Left colon (tissue), 2 donors: Measurements from ENCODE around the gene TMIE. TPM values are rescaled to one million over a fixed set of nuclear protein-coding genes. Genes with fewer than 3 reads are reported as not detected.

Experiments
- ATAC-seq: fragments of 200-7000 bp; cut with Tn5 transposase; one replicate; pipeline ENCODE4 v1.9.1; 2020; ENCODE audit warnings: mild to moderate bottlenecking, moderate library complexity
- DNase-seq, 2 donors: peaks; one replicate each; pipeline ENCODE4 v3.0.0-alpha.2; 2020
- intact Hi-C, 2 donors: fragments of 100-400 bp; cut with DNase I in 1 of 2; cut with micrococcal nuclease in 1 of 2; formaldehyde crosslinking; loops; one replicate each; pipeline versions ENCODE4 v1.11.2 to v1.14.0; 2022; cut with DNase I, micrococcal nuclease
- total RNA-seq, 2 donors: library from RNA; stranded (reverse); fragmentation: NEBNext Ultra II Directional; extraction: Animal tissue kit (Norgen Biotek cat#: 25700); gene quantifications; one replicate each; pipeline ENCODE4 v1.2.1, GENCODE V29; 2021
- donor health status: DM: no; HTN: no; CAD: no.
- donor health status: DM: yes; HTN: yes; CAD: no.

Gene TMIE
- total RNA-seq, 2 donors from 2014 or later, result 0.17 TPM; not detected in 1

DNA sequence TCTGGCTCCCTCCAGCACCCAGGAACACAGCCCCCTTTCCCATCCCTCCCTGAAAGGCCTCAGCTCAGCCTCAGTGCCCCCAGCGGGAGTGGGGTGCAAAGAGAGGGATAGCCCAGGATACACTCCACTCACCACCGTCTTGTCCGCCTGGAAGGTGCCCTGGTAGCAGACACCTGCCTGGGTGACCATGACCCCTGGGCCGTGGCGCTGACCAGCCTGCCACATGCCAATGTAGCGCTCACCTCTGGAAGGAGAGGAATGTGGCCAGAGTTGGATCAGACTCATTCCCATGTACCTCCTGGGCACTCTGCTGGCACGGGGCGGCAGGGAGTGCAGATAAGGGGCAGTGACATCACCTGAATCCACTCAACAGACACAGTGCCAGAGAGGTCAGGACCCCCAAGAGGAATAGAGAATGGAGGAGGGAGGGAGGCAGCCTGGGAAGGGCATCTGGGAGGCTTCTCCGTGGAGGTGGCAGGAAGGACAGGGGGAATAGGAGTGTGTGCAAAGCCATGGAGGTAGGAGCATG, 20.8 kb upstream of the TMIE start:
- no peak for DNase-seq
- intact Hi-C loops, result no loop called here
- no peak for ATAC-seq

DNA sequence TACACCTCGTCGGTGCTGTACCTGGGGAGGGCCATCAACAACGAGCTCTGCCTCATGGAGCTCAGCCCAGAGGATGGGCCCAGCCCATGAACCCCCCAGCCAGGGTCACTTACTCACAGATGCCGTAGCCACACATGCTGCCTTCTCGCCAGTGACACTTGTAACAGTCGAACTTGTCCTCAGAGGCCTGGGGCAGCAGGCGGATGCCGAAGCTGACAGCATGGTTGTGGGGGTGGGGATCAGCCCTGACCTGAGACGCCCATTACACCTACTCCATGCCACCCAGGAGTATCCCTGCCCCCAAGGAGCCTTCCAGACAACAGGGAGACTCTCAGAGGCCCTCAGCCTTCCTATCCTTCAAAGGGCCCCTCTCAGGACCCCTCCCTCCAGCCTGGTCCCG, 19.8 kb upstream of the TMIE start:
- no peak for ATAC-seq
- intact Hi-C loops, result no loop called here

DNA sequence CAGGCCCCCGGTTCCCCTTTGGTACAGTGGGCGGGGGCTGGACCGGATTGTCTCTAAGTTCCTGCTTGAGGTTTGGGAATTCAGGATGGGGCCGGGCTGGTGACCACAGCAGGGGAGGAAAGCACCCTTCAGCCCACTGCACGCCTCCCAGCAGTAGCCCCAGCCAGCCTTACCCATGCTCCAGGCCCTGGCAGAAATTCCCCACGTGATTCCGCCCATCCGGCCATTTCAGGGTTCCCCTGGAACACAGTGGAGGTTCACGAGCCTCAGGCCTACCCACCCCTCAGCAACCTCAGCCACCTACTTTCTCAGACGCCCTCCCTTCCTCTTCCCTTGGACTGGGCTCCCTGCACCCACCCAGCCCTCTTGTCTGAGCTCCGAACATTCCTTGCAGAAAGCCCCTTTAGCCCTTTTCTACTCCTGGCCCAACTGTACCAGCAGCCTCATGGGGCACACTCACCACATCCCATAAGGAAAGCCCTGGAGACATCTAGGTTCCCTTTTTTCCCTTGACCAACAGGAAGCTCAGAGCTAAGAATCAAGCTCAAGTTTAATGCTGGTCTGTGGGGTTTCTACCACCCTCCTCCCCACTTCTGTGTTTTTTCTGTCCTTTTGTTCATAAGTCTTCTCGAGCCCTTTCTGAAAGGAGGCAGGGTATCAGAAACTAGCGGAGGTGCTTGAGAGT, 19.2 kb upstream of the TMIE start:
- no peak for ATAC-seq
- no peak for DNase-seq
- intact Hi-C loops, result no loop called here

More for the DNA sequence above, 19.8 kb upstream of the TMIE start:
- no peak for DNase-seq

DNA sequence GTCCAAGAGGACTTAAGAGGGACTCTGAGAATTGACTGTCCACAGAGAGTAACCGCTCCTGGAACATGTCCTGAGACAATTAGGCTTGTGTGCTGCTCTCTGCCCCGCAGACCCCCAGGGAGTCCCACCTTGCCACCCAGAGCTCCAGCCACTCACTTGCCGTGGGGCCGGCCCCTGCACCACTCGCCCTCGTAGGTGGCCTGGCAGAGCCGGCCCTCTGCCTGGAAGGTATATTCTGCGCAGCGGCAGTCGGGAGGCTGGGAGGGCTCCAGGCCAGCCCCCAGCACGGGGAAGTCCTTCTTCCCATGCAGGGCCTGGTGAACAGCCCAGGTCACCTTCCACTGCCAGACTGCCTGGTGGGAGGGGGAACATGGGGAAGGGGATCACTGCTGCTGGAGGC, 18.2 kb upstream of the TMIE start:
- ATAC-seq, result no peak

DNA sequence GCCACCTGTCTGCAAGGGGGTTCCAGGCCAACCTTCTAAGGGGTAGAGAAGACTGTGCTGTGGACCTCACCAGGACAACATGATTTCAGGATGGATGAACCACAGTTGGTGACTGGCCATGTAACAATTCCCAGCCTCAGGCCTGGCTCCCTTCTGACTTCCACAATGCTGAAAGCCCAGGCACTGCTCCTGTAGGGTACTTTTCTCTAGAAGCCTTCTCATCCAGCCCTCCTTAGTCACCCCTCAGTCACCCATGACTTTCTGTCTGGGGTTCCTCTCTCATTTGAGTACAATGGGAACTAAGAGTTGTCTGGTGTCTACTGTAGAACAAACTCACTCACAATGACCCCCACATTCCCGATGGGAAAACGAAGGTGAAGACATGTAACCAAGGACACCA, 16.3 kb upstream of the TMIE start:
- DNase-seq (no peak), ATAC-seq (no peak)
- intact Hi-C loops, result no loop called here

More for the DNA sequence above, 18.2 kb upstream of the TMIE start:
- intact Hi-C loops, result no loop called here
- DNase-seq, result no peak

DNA sequence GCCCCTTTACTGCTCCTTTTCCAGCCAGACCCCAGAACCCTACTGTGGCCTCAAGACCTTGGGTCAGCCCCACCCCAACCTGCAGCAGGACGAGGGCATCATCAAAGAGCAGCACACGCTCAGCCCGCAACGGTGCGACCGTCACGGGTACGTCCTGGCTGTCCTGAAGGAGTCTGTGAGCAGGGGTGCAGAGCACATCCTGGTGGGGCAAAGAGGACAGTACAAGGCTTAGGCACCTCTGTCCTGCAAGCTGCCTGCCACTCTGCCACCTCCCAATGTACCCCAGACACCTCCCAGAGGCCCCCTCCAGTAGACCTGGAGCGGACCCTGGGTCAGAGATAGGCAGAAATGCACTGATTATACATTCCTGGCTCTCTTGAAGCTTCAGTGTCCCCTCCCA, 15.7 kb upstream of the TMIE start:
- no peak for ATAC-seq
- intact Hi-C loops, result no loop called here
- DNase-seq, result no peak

DNA sequence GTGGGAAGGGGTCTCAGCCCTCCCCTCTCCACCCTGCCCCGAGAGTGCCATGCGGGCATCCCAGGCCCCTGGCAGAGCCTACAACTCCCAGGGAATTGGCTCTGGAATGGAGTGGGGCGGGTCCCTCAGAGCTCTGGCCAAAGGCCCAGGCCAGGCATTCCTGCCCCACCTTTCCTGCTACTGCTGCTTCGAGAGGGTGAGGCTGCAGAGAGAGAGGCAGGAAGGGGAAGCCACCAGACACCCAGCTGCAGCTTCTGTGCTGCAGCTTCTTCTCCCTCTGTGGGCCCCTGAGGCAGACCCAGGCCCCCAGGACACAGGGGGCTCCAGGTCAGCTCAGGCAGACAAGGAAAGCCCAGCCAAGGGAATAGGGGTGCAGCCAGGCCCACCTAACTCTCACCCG, 10.4 kb upstream of the TMIE start:
- ATAC-seq (peak; percentile 61), DNase-seq (peak; percentile 76 to 83)
- intact Hi-C loops, result no loop called here

DNA sequence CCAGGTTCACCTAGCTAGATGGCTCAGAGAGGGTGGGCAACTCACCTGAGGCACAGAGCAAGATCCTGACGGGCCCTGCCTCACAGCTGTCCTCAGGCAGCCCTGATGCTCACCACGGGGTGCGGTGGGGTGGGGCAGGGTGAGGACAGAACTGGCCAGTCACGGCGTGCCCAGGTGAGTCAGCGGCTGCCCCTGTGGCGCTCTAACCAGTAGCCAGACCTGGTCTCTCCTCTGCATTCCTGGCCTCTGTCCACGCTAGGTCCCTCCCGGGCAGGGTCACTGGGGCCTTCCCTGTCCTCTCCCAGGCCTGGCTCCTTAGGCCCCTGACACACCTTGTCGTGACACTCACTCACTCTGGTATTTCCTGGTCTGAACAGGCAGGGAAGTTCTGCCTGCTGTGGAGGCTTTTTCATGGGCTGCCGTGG, 8.6 kb upstream of the TMIE start:
- peak; percentile 89 to 95 for DNase-seq
- peak; percentile 78 for ATAC-seq
- intact Hi-C loops, result no loop called here

DNA sequence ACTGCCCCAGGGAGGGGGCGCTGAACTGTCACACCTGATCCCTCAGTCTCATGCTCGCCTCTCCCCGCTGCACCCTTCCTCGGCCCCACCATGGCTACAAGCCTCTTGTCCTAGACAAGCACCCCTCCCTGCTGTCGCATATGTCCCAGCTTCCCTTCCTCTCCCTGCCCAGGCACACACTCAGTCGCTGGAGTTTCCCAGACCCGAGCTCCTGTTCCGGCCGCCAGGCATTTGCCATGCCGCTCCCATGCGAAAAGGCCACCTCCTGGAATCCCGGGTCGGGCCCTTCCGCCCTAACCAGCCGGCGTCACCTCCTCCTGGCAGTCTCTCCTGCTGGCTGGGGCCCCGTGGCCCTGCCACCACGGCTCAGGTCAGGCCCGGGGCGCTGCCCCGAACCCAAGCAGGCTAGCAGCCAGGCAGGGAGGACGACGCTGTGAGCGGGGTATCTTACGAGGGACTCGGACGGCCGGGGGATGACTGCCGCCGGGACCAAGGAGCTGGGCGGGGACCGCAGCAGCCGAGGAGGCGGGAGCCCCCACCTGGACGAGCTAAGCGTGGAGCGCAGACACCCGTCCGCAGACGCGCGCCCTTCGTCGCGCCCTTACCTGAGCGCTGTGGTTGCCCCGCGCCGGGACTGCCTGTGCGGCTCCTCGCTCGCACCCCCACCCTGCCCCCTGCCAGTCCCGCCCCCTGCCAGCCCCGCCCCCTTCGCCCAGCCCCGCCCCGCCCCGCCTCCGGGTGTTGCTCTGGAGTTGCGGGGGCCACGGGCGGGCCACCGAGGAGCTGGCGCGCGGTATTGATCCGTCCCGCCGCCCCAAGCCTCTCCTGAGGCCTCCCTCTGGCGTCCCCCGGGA, 7.9 kb upstream of the TMIE start, which contains the start of gene ALS2CL:
Gene ALS2CL (minus strand): TSS at position 642 of the 854 bp plus-strand sequence. CDS start 4,239 bp downstream, outside the sequence.
- ATAC-seq (peak; percentile 71), DNase-seq (peak; percentile 69 to 80)
- intact Hi-C loops, result no loop called here

DNA sequence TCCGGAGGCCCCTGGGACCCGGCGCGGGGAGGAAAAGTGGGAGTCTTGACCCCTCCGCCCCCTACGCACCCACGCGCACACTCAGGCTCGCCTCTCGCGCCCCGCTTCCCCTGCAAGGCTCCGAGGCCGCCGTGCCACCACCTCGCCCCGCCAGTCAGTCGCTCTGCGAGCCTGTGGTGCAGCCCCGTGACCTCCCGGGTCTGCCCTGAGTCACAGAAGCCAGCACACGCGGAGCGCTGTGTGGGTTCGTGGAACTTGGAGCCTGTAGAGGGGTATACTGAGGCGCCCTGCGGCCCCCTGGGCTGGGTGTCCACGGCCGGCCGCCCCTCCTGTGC, 7.3 kb upstream of the TMIE start:
- DNase-seq (no peak), ATAC-seq (no peak)
- intact Hi-C loops, result no loop called here

DNA sequence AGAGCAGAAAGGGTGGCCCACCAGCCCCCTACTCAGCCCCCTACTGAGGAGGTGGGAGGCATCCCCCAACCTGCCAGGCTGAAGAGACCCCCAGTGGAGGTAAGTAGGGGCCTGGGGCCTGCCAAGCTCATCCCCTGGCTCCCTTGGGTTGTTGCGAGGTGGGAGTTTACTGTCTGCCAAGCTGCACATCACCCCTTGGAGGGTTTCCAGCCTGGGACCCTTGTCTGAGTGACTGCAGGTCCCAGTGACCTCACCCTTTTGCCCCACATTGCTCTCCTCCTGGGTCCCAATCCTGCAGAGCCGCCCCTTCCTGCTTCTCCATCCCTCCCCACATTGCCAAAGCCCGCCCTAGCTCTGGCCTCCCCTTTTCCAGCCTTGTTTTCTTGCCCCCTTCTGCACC, 6.7 kb upstream of the TMIE start:
- DNase-seq (no peak), ATAC-seq (no peak)
- intact Hi-C loops, result no loop called here

DNA sequence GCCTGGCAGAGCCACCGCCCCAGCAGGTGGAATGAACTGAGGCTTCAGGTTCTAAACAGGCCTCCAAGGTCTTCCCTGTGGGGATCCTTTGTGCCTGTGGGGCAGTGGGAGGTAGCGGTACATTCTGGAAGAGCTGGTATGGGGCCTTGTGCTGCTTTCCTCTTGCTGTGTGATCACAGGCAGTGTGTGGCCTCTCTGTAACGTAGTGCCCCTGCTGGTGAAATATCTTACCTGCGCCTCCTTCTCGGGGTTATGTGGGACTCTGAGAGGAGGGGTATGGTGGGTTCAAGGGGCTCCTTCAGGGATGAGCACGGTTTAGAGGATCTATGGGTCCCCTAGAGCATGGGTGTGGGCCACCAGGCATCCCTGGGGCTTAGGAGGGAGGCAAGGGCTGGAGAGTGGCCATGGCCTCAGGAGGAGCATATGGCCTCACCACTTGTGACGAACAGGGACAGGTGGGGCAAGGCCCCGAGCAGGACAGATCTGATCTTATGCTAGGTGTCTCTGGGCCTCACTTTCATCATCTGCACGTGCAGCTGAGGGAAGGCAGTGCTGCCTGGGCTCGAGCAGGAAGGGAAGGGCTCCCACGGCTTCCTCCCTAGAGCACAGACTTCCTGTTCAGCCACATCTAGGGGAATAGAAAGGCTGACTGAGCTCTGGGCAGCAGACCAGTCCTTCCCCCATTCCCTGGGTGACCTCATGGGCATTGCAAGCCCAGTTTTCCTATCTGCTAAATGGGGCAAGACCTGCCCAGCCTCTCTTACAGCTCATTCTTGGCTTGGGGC, 5.8 kb upstream of the TMIE start:
- ATAC-seq (no peak), DNase-seq (peak; percentile 36 to 58)
- intact Hi-C loops, result no loop called here

DNA sequence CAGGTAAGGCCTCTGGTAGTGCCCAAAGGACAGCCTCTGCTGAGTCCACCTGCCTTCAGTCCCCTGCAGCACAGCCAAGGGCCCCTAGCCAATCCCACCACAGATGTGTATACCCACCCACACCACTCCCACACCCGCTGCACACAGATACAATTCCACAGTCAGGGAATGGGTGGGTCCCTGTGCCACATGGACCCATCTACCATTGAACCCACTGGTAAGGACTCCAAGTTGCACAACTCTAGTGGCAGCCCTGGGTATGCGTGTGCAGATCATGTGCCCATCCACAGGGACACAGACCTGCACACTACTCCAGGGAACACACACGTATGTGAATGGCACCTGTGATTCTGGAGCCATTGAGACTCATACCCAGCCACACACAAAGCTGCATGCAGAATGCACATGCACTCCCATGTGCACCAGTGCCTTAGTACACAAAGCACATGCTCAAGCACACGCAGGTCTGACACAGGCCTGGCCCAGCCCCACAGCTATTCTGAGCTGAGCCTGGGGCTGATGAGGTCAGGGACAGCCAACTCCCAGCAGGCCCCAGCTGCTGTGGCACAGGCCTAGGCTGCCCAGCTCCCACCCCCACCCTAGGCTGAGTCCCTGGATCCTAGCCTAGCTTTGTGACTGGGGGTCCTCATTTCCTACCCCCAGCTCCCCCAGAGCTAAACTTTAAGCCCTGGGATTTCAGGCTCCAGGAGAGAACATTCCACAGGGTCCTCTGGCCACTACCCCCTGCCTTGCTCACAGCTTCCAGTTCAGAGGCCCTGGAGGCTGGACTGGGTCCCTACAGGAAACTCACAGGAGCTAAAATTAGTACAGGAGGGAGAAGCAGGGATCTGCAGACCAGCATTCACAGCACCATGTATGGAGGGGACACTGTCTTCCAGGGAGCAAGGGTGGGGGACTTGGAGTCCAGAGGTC, 5.0 kb upstream of the TMIE start:
- no peak for DNase-seq
- no peak for ATAC-seq
- intact Hi-C loops, result no loop called here

DNA sequence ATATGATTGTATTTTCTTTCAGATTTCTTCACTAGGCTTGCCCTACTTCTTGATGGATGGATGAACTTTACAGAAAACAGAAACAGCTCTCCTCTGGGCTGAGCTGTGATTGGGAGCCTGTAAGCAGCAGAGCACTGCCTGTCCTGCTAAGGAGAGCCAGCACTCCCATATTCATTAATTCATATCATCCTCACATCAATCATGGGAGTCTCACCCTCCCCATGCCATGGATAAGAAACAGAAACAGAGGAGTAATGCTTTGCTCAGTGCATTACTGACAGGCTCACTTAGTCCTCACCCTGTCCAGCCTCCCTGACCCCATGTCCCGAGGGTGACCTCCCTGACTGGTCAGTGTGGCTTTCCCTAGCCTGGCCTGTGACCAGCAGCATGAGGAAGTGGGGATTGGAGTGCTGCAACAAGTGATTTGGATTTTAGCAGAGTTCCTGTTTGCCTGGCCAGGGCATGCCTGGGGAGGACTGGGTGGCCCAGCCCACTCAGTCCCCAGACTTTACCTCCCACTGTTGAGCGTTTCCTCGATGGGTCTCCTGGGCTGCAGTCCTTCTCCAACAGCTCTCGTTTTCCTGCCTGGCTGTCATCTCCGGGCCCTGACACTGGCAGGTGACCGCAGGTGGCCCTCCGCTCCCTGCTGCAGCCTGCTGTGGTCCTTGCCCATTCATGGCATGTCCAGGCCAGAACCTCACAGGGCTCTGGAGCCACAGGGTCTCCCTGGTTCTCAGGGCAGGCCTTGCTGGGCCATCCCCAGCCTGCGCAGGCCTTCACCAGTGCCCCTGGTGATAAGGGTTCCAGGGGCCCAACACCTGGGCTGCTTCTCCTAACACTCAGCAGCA, 1.3 kb upstream of the TMIE start:
- ATAC-seq (no peak), DNase-seq (peak in 1 of 2 donors; percentile 51)
- intact Hi-C loops, result loop anchor here in 1 of 2 donors (10.0 kb wide), 1 partner anchor 205 kb away; no protein-coding TSS in a partner anchor

DNA sequence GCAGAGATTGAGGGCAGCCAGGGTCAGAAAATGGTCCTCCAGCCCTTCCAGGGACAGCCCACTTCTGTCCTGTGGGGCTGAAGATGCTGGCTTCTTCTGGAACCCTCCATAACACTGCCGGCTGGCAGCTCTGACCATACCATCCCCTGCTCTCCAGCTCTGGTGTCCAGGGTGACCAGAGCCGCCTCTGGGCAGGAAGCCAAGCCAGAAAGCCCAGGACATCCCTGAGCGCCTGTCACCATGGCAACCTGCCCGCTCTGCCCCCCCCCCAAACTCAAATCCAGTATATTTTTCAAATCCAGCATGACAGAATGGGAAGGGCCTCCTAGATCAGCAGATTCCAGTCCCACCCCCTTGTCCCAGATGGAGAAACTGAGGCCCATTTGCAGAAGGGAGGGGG, 420 bp upstream of the TMIE start:
- ATAC-seq (no peak), DNase-seq (no peak)
- intact Hi-C loops, result loop anchor here in 1 of 2 donors (10.0 kb wide), 1 partner anchor 204 kb away; no protein-coding TSS in a partner anchor

DNA sequence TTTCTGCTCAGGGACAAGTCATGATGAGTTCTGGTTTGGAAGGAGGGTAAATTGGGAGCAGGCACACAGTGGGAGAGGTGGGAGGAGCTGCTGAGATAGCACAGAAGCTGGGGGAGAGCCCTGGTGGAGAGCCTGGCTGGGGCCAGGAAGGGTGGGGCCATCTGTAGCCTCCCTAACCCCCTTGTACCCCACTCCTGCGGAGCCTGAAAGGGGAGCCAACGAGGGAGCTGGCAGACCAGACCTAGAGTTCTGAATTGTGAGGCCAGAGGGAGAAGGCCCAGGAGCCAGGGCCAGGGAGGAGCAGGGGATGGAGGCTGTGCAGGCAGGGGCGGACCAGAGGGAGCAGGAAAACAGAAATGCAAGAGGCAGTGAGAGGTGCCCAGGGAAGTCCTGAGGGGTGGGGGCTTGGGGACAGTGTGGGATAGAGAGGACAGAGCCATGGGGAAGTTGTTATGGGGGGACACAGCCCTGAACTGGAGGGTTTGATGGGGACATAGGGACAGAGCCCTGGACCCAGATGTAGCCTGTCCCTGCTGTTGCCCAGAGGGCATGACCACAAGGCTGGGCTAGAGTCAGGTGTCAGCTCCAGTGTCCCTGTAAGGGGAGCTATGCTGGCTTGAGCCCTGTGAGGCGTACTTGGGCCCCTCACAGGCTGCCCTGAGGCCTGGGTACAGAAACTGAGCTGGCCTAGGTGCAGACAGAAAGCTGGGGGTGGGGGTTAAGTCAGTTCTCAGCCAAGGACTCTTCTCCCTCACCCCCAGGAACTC, 1.2 kb downstream of the TMIE start:
- ATAC-seq (no peak), DNase-seq (no peak)
- intact Hi-C loops, result loop anchor here in 1 of 2 donors (10.0 kb wide), 1 partner anchor 202 kb away; no protein-coding TSS in a partner anchor
